GM21723 (cell line): Measurements from ENCODE around the gene LINC00305.

ENCODE experiments used
- ATAC-seq: cut with Tn5 transposase; IDR thresholded peaks from one replicate; pipeline ENCODE4 v1.9.1; 2021; ENCODE audit warnings: mild to moderate bottlenecking, moderate library complexity; ENCODE audit not compliant: unreplicated experiment

Gene LINC00305

GRCh38 chr18:64148988-64149387, at the start of gene LINC00305:
Gene LINC00305, minus strand, starts transcription at chr18:64149088.
- ATAC-seq = no peak

- ATAC-seq = no peak
Observed at GRCh38 chr18:64191069-64191468, 42.2 kb upstream of the LINC00305 start.

- ATAC-seq = no peak
Observed at GRCh38 chr18:64185987-64186386, 37.1 kb upstream of the LINC00305 start.

- no peak for ATAC-seq
Observed at GRCh38 chr18:64183665-64184064, 34.8 kb upstream of the LINC00305 start.

- no peak for ATAC-seq
Observed at GRCh38 chr18:64180617-64181016, 31.7 kb upstream of the LINC00305 start.

GRCh38 chr18:64180171-64180570, 31.3 kb upstream of the LINC00305 start:
- no peak for ATAC-seq

GRCh38 chr18:64179556-64180080, 30.7 kb upstream of the LINC00305 start:
- no peak for ATAC-seq

GRCh38 chr18:64178860-64179259, 30.0 kb upstream of the LINC00305 start:
- ATAC-seq = no peak

- ATAC-seq = no peak
Observed at GRCh38 chr18:64175432-64175831, 26.5 kb upstream of the LINC00305 start.

- ATAC-seq = no peak
Observed at GRCh38 chr18:64171576-64171975, 22.7 kb upstream of the LINC00305 start.

GRCh38 chr18:64167408-64167925, 18.6 kb upstream of the LINC00305 start:
- ATAC-seq = no peak

GRCh38 chr18:64165906-64166305, 17.0 kb upstream of the LINC00305 start:
- no peak for ATAC-seq

GRCh38 chr18:64164883-64165282, 16.0 kb upstream of the LINC00305 start:
- ATAC-seq = no peak

GRCh38 chr18:64149916-64150438, 1.1 kb upstream of the LINC00305 start:
- no peak for ATAC-seq

GRCh38 chr18:64142904-64143303, 6.0 kb downstream of the LINC00305 start:
- no peak for ATAC-seq

GRCh38 chr18:64137914-64138313, 11.0 kb downstream of the LINC00305 start:
- no peak for ATAC-seq

GRCh38 chr18:64134044-64134747, 14.7 kb downstream of the LINC00305 start:
- ATAC-seq = no peak

- no peak for ATAC-seq
Observed at GRCh38 chr18:64132871-64133270, 16.0 kb downstream of the LINC00305 start.

- ATAC-seq = no peak
Observed at GRCh38 chr18:64131314-64131713, 17.6 kb downstream of the LINC00305 start.

GRCh38 chr18:64127172-64127571, 21.7 kb downstream of the LINC00305 start:
- ATAC-seq = no peak

GRCh38 chr18:64119916-64120315, 29.0 kb downstream of the LINC00305 start:
- no peak for ATAC-seq

- ATAC-seq = no peak
Observed at GRCh38 chr18:64118406-64118805, 30.5 kb downstream of the LINC00305 start.
